HG03565 (cell line): Measurements from ENCODE around the gene NUDCD3.

Source experiments
- ATAC-seq: cut with Tn5 transposase; IDR thresholded peaks from one replicate; pipeline ENCODE4 v1.9.1; 2021; ENCODE audit warnings: mild to moderate bottlenecking, moderate library complexity; ENCODE audit not compliant: unreplicated experiment

The NUDCD3 gene

DNA sequence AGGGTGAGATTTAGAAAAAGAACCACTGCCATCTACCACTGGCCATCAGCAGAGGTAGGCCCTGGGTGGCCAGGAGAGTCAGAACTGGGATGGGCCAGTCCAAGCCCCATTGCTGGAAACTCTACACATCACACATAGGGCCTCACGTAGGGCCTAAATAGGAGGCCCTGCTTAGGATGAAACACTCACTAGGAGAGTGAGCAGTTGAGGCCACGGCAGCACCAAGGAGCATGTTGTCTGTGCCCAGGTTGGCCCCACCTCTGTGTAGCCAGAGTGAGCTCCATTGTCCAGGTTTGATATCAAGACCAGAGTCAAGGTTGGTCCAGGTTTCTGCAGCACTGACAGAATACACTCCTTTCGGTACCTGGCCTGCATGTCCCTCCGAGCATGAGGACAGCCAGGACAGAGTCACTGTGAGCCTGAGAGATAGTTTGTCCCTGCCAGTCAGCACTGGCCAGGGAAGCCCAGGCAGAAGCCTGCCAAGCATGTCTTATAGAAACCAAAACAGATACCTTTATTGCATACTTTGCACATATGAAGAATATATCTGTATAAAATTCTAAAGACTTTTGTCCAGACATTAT, 87.2 kb downstream of the NUDCD3 start:
- no peak for ATAC-seq

DNA sequence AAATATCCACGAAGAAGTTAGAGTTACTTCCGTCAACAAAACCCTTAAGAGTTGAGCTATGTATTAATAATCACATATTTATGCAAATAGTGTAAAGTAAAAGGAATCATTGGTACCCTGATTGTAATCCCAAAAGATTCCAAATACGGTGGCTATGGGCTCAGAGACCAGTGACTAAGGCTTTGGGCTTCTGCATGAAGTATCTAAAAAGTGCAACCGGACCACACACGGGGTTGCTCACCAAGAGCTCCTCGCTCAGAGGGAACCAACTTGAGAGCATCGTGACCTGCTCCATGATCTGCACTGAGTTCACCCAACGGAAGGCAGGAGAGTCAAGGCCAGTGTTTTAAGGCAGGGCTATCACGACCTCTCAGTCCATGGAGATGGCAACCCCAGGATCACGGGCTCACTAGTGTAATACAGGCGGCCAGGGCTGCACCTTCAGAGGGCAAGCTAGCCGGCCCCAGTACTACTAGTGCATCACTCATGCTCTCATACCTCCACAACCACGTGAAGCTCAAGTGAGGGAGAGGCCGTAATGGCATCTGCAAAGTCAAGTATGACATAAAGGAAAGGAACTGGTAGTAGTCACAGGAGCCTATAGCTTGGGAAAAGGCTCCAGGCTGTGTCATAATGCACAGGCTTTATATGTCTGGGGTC, 87.9 kb downstream of the NUDCD3 start:
- ATAC-seq, result no peak

DNA sequence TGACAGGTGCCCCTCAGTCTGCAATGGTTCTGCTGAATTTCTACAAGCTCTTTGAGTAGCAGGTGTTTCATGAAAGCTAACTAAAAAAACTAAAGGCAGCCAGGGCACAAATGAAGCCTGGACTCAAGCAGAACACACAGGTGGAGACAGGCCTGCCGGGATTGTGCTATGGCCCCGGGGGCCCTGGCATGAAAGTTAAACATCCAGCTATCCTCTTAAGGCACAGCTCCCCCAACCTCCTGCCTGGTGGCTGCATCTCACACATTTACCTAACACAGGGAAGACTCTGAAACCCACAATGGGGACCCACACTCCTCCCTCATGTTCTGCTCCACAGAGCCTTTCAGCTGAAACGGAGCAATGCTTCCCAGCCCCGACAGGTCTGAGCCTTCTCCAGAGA, 88.8 kb downstream of the NUDCD3 start:
- no peak for ATAC-seq

DNA sequence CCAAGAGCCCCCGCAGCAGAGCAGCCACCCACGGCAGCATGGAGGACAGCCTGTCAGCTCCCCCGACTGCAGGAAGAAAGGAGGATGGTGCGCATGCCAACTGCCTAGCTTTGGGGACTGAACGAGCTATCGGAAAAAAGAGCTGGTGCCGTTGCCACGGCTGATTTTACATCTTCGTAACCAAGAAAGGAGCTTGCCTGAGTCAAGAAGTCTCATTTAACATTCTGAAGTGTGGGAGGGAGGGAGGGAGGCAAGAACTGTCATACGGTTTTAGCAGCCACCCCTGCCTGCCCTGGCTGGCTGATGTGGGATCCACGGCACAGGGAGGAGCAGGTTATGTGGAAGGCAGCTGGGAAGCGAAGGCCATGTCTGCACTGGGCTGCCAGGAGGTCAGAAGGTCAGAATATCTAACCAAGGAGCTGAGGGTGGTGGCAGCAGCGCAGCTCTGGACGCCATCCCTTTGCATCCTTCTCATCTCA, 90.4 kb downstream of the NUDCD3 start:
- no peak for ATAC-seq

DNA sequence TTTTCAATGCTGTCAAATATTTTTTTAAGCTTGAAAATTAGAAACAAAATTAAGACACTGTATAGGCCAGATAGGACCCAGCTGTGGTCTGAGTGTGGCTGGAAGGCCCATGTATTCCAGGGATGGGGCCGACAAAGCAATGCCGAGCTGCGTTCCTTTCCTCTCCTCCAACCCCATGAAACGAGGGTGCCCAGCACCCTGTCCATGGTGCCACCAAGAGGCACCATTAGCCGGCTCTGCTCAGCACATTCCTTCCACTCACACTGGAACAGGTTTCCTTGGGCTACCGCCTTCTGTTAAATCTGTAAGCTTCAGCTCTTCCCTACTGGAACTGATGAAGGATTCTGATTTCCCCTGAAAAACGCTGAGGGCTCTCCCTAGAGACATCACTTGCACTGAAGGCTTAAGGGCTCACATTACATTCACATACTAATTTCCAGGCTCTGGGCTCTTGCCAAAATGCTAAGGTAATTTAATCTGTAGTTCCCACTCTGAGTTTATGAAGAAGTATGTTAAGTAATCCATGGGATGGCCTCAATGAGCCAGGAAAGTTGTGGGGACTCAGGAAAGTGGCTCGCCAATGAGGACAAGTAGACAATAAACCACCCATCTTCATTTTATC, 91.4 kb downstream of the NUDCD3 start:
- no peak for ATAC-seq

DNA sequence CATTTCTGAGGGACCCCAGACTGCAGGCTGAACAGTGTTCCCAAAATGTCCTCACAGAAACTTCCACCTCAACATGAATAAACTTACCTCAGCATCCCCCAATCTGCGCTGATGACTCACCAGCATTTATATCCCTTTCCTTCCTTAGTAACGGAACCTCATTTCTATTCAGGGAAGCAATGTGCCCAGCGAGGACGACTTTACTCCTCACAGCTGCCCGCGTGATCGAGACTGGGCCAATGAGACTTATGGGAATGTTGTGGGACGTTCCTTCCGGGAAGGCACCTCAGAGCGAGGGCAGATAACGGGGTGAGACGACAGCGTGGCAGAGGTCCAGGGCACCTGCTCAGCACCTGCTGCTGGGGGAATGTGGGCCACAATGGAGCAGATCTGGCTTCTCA, 91.9 kb downstream of the NUDCD3 start:
- no peak for ATAC-seq

DNA sequence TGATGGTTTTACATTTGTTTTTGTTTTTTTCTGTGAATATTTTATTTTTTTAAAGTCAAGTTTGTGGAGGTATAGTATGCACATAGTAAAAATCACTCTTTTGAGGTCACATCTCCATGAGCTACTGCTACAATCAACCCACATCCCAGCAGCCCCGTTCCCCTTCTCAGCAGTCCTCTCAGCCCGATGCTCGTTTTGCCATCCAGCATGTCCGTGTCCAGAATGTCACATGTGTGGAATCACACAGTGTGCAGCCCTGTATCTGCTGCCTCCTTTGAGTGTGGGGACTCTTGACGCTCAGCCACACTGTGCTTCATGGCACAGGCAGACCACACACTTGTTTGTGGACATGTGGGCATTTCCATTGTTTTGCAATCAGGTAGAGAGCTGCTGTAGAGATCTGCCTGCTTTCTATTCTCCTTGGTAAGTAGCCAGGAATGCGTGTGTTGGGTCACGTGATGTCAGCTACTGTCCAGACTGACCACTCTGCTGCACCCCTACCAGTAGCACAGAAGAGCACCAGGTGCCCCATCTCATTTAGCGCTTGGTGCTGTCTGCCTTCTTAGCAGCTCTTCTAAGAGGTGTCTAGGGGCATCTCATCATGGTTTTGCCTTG, 93.4 kb downstream of the NUDCD3 start:
- no peak for ATAC-seq

DNA sequence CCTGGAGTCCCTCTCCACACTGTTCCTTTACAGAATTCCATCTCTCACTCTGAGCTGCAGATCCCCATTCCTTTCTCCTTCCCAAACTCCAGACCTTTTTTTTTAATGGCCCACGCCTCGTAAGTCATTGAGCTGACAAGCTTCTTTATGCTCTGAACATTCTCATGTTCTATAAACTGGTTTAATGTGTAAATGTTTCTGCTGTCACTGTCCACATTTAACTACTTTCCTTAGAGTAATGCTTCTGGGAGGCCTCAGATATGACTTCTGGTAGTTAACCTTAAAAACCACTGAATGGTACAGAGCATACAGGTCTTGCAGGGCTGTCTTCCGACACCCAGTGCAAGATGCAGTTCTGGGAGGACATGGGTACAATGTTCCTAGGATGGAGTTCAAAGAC, 94.0 kb downstream of the NUDCD3 start:
- ATAC-seq, result no peak

DNA sequence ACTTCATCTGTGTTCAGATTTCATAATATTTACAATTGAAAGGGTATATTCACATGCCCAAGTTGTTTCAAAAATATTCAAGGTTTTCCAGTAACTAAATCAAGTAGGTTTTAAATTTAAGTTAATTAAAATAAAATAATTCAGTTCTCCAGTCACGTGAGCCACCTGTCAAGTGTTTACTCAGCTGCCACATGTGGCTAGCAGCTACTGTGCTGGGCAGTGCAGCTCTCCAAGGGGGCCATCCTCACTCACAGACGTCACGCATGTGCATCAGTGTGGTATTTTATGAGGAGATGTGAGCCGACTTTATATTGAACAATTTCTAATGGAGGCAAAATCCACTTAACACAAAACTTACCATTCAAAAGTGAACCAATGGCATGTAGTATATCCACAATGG, 95.4 kb downstream of the NUDCD3 start:
- no peak for ATAC-seq

DNA sequence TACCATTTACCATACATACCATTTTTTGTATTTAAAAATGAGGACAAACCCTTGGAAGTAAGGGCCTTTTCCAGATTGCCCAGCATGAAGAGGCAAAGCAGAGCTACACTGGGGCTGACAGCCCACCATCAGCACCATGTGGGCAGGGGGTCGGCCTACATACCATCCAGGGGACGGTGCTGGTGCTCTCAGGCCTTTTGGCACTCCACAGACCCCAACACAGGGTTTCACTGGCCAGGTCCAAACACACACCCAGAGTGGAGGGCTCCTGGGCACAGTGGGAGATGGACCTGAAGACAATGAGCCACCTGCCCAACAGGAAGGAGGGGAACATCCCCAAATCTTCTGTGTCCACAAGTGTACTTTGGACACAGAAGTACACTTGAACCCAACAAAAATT, 95.8 kb downstream of the NUDCD3 start:
- no peak for ATAC-seq

DNA sequence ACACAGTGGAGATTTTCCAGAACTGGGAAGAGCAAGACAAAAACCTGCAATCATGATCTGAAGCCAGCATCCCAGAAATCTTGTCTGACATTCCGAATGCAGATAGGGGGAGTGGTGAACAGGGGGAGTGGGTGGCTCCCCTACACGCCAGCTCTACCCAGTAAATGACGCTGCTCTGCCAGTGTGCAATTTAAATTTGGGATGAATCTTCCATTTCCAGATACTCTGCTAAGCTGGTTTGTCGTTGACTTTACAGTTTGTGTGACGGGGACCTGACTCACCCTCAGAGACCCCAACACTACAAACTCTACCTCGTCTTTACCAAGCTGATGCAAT, 96.4 kb downstream of the NUDCD3 start:
- no peak for ATAC-seq

DNA sequence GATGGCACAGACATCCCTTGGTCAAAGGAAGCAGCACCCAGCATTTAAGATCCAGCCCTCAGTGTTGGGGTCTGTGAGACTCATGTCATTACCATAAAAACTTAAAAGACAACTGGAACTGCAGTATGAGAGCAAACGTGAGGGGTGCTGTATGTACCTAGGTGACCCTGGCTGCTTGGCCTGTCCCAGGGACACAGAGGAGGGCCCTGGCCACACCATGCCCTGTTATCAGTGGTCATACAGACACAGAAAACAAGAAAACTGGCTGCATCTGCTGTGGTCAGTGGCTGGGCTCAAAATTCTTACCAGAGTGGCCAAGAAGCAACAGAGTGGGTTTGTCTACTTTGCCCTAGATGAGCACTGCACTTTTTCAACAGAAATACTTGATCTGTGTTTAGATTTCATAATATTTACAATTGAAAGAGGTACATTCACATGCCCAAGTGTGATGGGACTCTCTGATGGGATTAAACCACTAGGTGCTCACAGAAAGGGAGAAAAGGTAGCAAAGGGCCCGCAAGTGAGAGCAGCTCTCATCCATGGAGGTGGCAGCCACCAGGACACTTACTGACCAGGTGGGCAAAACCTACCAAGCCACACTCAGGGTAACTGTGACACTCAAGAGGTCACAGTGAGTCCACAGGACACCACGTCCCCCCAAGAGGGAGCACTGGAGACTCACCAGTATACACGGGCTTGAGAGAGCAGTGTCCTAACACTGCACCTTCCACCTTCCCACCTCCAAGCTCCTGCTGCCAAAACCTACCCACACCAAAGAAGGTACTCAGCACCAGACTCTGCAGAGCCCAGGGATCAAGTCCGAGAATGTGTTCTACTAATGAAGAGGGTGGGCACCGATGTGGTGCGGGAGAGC, 97.0 kb downstream of the NUDCD3 start:
- ATAC-seq, result no peak

DNA sequence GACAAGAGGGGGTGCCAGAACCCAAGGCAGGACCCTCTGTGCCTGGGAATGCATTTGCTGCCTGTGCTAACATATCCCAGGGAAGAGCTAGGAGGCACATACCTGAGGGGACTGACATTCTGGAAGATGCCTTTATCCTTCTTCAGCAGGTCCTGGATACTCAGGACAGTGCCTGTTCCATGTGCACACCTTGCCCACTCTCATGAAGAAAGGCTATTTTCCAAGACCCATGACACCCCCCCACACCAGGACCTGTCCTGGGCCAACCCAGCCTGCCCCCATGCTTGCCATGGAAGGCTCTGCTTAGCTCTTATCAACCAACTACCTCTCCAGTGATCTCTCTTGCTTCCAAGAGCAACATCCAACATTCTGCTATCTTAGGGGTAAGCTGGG, 97.8 kb downstream of the NUDCD3 start:
- ATAC-seq, result no peak

DNA sequence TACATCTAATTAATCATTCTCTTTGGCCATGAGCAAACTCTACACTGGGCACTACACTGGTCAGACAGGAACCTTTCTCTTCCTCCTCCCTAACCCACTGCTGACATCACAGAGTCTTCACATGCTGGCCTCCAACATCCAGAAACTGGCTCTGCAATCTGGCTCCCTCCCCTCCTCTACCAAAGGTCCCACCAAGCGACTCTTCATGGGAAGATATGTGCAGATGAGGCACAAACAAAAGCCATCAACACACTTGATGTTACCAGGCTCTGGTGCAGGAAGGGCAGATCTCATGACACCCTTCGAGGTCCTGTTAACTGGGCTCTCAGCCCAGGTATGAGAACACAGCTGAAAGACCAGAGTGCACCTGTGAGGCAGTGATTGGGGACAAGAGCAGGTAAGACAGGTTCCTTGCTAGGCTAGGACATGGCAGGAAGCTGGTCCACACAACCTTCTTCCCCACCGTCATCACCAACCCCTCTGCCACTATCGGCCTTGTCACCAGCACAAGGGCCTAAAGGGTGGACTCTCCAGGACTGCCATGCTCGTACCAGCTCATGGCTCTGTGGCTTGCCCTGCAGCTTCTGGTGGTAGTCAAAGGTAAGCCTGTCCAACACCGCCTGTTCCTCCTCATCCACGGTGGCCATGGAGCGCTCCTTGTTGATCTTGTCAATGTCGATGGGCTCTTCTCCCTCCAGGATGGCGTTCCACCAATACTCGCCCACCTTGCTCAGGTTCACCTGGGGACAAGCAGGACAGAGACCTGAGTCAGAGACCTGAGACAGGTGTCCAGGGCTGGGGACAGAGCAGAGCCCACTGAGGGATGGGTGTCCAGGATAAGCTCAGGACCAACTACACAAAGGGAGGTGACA, 98.5 kb downstream of the NUDCD3 start:
- no peak for ATAC-seq

DNA sequence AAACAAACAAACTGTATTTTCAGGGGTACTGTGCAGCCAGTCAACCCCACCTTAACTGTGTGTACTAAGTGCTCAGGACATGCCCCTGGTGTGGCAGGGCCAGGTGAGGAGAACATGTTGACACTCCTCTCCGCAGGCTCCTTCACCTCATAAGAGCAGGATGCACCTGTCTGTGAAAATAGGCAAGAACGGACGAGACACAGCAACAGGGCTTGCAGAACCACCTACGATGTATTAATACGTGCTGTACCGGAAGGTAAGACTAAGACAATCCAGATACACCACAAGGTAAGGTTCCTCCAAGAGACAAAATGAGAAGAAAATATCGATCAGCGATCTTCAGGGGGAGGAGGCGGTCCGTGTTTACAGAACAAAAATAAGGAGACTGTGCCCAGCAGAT, 99.3 kb downstream of the NUDCD3 start:
- no peak for ATAC-seq

DNA sequence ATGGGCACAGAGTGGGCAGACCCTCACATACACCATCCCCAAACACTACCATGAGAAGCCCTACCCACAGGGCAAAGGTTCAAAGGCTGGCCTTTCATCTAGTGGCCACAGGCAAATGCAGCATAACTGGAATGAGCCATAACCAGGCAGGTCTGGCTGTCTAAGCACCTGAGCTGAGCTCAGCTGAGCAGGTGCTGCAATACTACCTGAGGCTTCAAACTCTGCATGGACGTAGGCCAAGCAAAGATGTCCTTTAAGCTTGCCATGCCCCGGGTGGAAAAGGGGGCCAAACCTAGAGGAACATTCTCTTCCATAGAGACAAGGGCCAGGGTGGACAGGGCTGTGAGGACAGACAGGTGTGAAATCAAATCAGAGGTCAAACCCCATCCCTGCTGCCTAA, 99.8 kb downstream of the NUDCD3 start:
- no peak for ATAC-seq

DNA sequence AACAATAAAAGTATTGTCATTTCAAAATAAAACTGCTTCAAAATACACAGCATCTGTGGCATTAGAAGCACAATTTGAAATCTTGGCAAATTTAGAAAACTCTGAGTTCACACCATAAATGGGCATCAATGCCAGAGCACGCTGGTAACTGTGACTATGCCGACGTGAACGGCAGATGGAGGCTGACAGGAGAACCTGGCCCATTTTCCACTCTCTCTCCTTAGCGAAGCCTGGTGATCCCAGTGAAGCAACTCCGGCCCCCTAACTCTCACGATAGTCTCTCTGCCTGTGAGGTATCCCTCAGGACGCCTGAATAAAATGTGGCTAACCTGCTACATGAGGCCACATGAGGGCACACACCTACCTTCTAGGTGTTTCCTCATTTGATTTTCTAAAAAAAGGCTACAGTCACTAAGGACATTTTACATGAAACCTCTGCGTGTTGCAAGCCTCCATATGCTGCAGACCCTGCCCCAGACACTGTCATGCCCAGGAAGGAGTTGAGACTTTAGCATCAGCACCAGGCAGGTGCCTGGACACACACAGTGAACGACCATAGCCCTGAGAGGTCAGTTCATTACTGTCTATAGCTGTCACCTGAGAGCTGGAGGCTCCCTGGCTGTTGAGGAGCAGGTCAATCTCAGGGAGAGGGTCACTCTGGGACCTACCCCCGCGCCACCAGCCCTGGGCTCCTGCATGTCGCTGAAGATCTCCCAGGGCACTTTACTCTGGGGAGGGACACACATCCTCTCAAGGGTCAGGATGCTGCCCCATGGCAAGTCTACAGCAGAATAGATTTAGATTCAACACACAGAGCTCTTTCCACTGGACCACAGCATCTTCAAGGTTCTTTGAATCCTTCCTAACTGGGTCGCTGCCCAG, 102.1 kb downstream of the NUDCD3 start:
- no peak for ATAC-seq

DNA sequence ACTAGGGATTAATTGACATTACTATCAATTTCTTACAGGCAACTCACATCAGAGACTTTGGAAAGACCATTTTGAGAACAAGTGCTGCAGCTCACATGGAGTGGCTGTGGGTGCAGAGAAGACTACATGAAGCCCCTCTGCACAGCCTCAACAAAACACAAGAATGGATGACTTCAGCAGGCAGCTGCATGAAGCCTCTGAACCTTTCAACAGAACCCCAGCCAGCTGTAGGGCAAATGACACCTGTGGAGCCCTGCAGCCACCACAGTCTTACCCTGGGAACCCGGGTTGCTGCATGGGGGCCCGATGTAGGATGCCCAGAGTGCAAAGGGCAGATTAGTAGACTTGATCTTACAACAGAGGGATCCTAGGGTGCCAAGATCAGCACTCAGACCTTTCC, 103.1 kb downstream of the NUDCD3 start:
- no peak for ATAC-seq

DNA sequence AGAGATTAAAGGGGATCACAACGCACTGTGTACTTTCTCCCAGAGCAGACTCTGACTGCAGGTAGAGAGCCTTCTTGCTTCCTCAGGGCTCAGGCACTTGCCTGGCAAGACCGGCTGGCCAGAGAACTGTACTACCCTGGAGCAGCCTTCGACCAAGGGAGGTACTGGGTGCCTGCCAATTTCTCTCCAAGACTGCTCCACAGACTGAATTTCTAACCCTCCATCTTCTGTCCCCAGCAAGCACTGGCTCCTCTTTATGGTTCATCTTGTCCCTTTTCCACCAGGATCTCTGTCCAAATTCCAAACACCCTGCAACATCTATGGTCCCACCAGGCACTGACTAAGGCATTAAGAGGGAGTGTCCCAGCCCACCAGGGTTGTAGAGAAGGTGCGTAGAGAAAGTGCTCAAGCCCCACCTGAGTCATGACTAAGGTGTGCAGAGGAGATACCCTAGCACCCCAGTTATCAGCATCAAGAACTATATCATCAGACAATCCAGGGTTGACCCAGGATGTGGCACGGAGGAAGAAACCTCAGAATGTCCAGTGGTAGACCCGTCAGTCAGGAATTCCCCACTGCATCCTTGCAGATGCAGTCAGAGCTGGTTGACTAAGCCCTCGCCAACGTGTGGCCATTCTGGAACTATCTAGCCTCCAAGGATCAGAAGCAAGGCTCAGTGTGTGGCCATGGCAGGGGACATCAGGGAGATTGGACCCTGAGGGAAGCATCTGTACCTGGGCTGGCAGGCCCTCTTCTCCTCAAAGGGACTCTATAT, 104.1 kb downstream of the NUDCD3 start:
- ATAC-seq, result no peak
